GM18511 (cell line): Measurements from ENCODE around the gene CLCN4.

Source experiments
- ATAC-seq: cut with Tn5 transposase; IDR thresholded peaks from one replicate; pipeline ENCODE4 v1.9.1; 2021; ENCODE audit warnings: mild to moderate bottlenecking, moderate library complexity; ENCODE audit not compliant: unreplicated experiment

Gene CLCN4

DNA sequence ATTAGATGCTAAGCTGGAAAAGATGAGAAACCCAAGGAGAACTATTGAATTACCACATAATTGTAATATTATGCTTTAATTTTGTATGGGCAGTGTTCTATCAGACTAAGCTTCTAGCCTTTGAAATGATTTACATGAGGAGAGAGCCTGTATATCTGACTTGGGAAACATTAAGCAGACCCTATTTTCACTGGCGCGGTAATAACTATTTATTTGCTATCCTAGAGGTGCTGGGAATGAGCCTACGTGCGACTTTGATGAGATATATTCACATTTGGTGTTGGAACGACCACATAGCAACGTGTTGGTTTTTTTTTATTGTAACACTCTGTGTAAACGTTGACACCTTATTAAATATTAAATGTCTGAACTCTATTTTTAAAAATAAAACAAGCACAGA, 80.5 kb downstream of the CLCN4 start:
- ATAC-seq = no peak

DNA sequence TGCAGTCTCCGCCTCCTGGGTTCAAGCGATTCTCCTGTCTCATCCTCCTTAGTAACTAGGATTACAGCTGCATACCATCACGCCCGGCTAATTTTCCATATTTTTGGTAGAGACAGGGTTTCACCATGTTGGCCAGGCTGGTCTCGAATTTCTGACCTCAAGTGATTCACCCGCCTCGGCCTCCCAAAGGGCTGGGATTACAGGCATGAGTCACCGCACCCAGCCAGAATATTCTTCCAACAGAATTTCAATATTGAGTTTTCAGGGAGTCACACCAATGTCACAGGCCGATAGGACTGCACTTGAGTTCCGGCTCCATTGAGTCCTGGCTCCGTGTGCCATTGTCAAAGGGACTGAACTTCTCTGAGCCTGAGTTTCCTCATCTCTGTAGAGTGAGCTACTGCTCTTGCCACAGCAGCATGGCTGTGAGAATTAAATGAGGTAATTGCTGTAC, 82.9 kb downstream of the CLCN4 start:
- ATAC-seq = no peak

DNA sequence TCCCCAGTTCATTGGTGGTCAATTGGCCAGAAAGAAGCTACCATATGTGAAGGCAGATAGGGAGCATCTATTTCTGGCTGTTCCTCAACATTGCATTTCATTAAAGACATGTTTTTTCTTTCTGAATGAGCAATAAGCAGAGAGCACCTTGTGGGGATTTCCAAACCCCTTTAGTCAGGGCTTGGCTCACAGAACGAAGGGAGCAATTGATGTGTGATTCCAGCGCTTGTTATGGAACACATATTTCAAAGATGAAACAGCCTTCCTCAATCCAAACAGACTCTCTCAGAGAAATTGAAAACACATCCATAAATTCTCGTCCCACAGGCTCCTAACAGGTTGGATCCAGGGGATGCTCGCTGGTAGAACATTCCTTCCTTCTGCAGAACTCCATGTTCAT, 84.1 kb downstream of the CLCN4 start:
- ATAC-seq = no peak

GRCh38 chrX:10242026-10242425, 85.3 kb downstream of the CLCN4 start:
- ATAC-seq = no peak

DNA sequence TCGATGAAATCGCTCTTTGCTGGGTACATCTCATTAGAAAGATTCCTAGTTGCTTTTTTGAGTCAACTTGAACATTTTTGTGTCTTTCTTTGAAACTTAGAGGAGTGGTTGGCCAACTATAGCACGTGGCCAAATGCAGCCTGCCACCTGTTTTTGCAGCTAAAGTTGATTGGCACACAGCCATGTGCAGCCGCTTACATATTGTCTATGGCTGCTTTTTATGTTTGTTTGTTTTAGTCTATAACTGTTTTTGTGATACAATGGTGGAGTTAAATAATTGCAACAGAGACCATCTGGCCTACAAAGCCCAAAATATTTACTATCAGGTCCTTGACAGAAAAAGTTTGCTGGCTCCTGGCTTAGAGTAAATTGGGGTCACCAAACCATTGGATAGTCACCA, 86.3 kb downstream of the CLCN4 start:
- ATAC-seq = no peak

DNA sequence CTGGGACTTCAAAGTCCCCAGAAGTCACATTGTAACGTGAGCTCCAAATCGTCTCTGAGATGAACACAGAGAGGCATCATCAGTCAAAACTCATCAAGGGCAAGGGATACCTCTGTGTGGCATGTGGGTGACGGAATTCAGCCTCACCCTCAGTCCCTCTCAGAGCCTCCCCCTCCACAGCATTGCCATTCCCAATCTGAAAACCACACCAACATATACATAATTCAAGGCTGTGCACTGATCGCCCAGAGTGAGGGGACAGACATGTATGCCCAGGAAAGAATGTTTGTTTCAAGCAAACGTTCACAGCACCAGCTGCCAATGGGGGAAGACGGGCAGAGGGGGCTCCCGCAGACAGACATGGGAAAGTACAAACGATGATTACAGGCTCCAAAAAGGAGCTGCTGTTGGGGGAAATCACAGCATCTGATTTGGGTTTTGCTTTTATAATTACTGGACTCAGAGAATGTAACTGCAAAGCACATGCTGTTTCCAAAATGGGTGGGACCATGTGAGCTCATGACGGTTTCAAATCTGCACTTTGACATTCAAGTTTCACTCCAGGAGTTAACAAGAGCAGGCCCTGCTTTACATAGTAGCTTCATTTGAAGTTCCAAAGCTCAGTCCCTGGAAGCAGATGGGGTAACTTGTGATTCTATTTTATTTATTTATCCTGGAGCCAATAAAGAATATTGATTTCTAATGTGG, 88.3 kb downstream of the CLCN4 start:
- no peak for ATAC-seq

DNA sequence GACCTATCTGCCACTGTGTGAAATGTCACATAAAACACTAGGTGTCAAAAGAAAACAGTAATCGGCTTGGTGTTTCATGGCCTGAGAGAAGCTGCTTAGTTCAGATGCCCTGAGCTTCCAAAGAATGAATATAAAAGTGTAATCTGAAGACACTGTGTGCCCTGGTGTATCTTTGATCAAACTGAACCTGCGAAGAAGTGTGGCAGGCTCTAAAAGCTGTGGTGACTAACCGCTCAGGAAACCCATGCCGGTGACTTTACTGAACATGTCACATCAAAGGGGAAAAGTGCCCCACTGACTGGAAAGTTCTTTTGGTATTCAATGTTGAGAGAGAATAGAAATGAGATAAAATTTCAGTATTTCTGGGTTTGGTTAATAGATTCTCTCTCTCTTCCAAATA, 89.1 kb downstream of the CLCN4 start:
- no peak for ATAC-seq

- no peak for ATAC-seq
Observed at GRCh38 chrX:10246297-10246696, 89.5 kb downstream of the CLCN4 start.

DNA sequence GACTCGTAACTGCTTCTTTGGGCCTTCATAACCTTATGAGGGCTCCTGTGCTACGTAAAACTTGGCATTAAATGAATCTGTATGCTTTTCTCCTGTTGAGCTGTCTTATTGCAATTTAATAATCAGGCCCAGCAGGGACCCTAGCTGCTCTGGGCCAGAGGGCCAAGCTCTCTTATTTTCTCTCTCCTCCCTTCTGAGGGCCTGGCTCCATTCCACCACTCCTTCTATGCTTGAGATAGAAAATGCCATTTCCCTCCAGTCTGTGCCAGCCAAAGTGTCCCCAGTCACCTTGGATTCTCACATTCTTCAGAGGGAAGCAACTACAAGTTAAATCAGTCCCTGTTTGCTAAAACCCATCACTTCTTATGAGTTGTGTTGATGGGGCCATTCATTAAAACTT, 90.1 kb downstream of the CLCN4 start:
- ATAC-seq = no peak

DNA sequence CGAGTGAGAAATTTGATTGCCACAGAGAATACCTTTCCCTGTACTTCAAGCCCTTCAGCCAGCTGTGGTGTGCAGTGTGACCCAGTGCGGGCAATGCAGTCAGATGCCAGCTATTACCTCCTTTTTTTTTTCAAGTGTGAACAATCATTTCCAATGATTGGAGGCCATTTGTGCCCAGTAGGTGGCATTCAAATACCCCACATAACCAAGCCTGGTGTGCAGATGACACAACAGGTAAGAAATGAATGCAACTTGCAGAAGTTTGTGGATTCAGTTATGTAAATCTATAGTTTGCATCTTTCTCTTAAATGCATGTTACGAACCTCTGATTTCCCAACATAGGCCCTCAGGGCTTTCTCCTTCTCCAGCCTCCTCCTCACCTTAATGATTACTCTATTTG, 98.0 kb downstream of the CLCN4 start:
- no peak for ATAC-seq

GRCh38 chrX:10259716-10260115, 102.9 kb downstream of the CLCN4 start:
- no peak for ATAC-seq

GRCh38 chrX:10265775-10266174, 109.0 kb downstream of the CLCN4 start:
- ATAC-seq = no peak

DNA sequence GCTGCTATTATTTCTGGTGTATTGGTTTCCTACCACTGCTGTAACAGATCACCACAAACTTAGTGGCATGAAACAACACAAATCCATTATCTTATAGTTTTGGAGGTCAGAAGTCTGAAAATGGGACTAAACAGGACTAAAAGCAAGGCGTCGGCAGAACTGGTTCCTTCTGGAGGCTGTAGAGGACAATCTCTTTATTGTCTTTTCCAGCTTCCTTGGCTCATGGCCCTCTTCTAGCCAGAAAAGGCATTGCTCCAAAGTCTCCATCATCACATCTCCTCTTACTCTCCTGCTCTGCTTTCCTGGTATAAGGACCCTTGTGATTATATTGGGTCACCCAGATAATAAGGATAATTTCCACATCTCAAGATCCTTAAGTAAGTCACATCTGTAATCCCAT, 121.9 kb downstream of the CLCN4 start:
- no peak for ATAC-seq

- no peak for ATAC-seq
Observed at GRCh38 chrX:10280071-10280470, 123.3 kb downstream of the CLCN4 start.

DNA sequence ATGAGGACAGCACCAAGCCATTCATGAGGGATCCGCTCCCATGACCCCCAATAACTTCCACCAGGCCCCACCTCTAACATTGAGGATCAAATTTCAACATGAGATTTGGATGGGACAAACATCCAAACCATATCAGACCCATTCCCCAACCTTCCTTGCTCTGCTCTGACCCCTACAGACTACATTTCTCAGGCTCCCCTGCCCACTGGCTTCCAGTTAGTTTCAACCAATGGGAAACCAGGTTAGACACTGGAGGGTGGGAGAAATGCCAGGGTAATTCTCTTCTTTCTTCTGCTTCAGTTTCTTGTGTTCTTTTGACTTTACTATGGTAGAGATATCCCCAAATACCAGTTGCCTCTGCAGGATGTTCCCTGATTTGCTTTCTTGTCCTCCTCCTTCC, 125.7 kb downstream of the CLCN4 start:
- no peak for ATAC-seq

GRCh38 chrX:10286195-10286594, 129.4 kb downstream of the CLCN4 start:
- no peak for ATAC-seq
